Stimulated activated memory B cell treated with anti-CD40 and anti-IgM and Interleukin-4, amounts not matched to agents 10 μg/mL and 1 μg/mL and 100 μg/mL, for 72 hours (primary cell): ENCODE data around the gene SULT1A1.
"Not testable (repeated sequence)": the region's sequence is repeated elsewhere in the genome, so short reads cannot be mapped to it uniquely, and the experiment has no call there.

Experiments used
- ATAC-seq: fragments of 150-1000 bp; cut with Tn5 transposase; 2 replicates; pipeline ENCODE4 v1.10.0; 2021
- H3K27ac Mint-ChIP-seq: one replicate; pipeline ENCODE4 v1.8.0; 2022; ENCODE audit warnings: mild to moderate bottlenecking, mixed read lengths
- H3K27me3 Mint-ChIP-seq: one replicate; pipeline ENCODE4 v1.8.0; 2022; ENCODE audit warnings: mixed read lengths
- H3K36me3 Mint-ChIP-seq: one replicate; pipeline ENCODE4 v1.8.0; 2022; ENCODE audit warnings: mixed read lengths
- H3K4me1 Mint-ChIP-seq: one replicate; pipeline ENCODE4 v1.8.0; 2022; ENCODE audit warnings: mixed read lengths
- H3K4me3 Mint-ChIP-seq: one replicate; pipeline ENCODE4 v1.8.0; 2022; ENCODE audit warnings: mild to moderate bottlenecking, moderate library complexity, mixed read lengths
- H3K9me3 Mint-ChIP-seq: one replicate; pipeline ENCODE4 v1.8.0; 2022; ENCODE audit warnings: mixed read lengths

The SULT1A1 gene

DNA sequence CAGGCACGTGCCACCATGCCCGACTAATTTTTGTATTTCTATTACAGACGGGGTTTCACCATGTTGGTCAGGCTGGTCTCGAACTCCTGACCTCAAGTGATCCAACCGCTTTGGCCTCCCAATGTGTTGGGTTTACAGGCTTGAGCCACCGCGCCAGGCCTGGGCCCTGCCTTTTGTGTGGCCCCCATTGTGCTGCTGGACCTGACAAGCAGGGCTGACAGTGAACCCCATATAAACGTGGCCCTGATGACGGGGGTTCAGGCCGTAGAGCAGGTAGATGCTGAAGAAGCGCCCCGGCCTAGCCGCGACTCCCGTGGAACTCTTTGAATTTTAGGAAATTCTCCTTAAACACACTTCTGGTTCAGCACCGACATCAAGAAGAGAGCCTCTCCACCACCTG, 4.7 kb upstream of the SULT1A1 start:
- H3K4me3 Mint-ChIP-seq, H3K27me3 Mint-ChIP-seq, H3K27ac Mint-ChIP-seq, H3K9me3 Mint-ChIP-seq, ATAC-seq, H3K36me3 Mint-ChIP-seq: not testable (repeated sequence)
- H3K4me1 Mint-ChIP-seq, result peaks cover 19% of the 10 kb centered on the region

DNA sequence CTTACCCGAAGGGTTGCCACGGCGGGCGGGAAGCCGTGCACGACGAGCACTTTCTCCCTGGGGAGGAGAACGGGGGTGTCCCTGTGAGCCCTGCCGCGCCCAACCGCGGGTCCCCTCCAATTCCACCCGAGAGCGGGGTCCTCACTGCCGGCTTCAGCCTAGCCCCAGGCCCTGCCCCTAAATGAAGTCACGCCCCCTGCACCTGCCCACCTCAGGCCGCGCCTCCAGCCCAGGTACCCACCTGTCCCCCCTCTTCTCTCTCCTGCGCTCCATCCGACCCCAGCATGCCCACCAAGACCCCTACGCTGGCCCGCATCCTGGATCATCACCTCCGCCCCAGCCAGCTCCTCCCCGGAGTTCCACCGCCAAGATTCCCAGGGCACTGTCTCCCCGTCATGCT, 4.1 kb upstream of the SULT1A1 start:
- H3K4me3 Mint-ChIP-seq, H3K27ac Mint-ChIP-seq, H3K27me3 Mint-ChIP-seq, H3K9me3 Mint-ChIP-seq, H3K36me3 Mint-ChIP-seq: not testable (repeated sequence)
- peak; percentile 18 for ATAC-seq
- H3K4me1 Mint-ChIP-seq, result peaks cover 24% of the 10 kb centered on the region

DNA sequence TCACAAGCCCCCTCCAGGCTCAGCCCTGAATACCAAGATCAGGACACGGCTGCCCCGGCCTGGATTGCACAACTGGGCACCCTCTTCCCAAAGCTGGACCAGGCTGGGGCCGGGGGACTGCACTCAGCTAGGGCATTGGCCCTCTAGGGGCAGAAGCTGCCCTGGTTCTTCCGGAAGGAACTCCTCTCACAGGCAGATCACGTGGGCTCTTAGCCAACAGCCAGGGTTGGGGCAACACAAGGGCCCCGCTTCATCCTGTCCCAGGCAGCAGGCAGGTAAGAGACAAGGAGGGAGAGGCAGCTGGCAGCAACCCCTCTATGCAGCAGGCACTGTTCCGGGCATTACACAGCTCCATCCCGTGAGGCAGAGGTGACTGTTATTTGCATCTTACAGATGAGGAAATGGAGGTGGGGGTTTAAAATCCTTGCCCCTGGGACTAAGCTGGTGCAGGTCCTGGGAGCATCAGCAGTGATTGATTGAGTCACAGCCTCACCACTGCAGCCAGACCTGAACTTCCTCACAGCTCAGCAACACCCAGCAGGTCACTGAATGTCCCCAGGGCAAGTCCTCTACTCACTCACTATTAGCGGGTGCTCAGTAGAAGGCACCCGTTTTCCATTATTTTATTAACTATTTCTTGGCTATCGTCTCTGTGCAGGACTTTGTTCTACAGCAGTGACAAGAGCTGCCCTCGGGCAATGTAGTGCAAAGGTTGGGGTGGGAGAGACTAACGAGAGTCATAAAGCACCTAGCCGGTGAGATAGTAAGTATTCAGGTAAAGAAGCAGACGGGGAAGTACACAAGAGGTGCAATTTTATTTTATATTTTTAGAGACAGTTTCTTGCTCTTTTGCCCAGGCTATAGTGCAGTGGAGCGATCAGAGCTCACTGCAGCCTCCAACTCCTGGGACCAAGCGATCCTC, 2.8 kb upstream of the SULT1A1 start:
- H3K27ac Mint-ChIP-seq, H3K4me3 Mint-ChIP-seq, H3K9me3 Mint-ChIP-seq, H3K36me3 Mint-ChIP-seq, H3K27me3 Mint-ChIP-seq: not testable (repeated sequence)
- H3K4me1 Mint-ChIP-seq, result peaks cover 18% of the 10 kb centered on the region
- ATAC-seq, result peak; percentile 90

DNA sequence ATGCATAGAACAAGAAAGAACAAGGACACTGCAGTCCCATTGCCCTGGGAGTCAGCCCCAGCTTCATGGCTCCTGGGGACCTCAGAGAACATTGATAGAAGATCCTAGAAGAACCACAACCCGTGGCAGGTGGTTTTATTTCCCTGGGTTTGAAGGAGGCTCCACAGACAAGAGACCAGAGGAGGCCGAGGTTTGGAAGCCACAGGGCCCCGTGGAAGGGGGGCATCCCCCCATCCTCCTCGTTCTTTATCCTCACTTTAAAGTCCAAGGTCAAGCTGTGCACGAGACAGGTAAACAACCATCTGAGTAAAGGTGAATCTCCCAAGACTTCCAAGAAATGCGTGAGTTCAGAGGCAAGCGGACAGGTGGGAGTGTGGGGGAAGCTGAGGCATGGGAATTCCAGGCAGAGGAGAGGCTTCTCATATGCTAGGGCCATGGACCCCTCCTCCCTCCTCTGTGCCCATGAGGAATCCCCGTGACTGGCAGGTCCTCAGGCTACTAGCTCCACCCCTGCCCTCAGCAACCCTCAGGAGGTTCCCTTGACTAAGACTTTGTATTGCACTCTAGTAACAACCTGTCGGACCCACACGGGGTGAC, 849 bp upstream of the SULT1A1 start:
- Mint-ChIP-seq H3K27me3 (no peaks in the 10 kb centered on the region), H3K9me3 (no peaks in the 10 kb centered on the region), H3K27ac (peak overlapping the region; percentile 72), H3K4me1 (peaks cover 9% of the 10 kb centered on the region), H3K36me3 (no peaks in the 10 kb centered on the region), H3K4me3 (no peak overlapping the region)
- no peak for ATAC-seq

DNA sequence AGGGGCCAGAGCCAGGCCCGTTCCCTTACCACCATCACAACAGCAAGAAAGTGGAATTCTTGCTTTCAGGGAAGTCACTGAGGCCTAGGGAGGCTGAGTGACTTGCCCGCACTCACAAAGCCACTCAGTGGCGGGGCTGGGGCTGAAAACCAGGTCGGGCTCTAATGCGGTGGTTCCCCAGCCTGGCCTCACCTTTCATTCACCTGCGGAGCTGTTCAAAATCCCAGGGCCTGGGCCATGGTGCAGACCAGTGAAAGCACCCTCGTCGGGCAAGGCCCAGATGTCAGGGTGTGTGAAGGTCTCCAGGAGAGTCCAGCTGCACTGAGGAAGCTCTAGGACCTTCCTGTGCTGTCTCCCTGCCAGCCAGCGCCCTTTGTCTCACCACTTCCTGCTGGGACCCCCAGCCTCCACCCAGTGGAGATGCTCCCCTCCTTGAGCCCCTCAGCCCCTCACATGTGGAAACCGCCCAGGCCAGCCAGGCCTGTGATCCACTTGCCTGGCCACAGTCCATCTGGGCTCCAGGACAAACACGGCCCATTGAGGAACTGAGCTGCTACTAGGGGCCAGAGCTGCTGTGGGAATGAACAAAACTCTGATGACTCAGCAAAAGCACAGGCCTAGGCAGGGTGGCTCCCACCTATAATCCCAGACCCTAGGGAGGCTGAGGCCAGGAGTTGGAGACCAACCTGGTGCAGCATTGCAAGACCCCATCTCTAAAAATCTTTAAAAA, 812 bp downstream of the SULT1A1 start:
- H3K27me3 Mint-ChIP-seq, H3K9me3 Mint-ChIP-seq, H3K4me1 Mint-ChIP-seq, H3K36me3 Mint-ChIP-seq, H3K4me3 Mint-ChIP-seq, H3K27ac Mint-ChIP-seq, ATAC-seq: not testable (repeated sequence)

DNA sequence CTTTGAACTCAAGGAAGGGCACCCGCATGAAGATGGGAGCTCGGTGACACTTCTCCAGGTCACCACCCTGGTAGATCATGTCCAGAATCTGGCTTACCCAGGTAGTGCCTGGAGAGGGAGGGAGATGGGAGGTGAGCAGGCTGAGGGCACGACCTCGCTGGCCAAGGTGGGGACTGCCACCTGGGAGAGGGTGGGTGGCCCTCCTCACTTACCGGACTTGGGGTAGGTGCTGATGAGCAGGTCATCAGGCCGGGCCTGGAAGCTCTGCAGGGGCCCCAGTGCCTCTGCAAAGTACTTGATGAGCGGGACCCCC, 1.4 kb downstream of the SULT1A1 start:
- H3K27me3 Mint-ChIP-seq, H3K36me3 Mint-ChIP-seq, H3K4me3 Mint-ChIP-seq, ATAC-seq, H3K27ac Mint-ChIP-seq, H3K9me3 Mint-ChIP-seq, H3K4me1 Mint-ChIP-seq: not testable (repeated sequence)

DNA sequence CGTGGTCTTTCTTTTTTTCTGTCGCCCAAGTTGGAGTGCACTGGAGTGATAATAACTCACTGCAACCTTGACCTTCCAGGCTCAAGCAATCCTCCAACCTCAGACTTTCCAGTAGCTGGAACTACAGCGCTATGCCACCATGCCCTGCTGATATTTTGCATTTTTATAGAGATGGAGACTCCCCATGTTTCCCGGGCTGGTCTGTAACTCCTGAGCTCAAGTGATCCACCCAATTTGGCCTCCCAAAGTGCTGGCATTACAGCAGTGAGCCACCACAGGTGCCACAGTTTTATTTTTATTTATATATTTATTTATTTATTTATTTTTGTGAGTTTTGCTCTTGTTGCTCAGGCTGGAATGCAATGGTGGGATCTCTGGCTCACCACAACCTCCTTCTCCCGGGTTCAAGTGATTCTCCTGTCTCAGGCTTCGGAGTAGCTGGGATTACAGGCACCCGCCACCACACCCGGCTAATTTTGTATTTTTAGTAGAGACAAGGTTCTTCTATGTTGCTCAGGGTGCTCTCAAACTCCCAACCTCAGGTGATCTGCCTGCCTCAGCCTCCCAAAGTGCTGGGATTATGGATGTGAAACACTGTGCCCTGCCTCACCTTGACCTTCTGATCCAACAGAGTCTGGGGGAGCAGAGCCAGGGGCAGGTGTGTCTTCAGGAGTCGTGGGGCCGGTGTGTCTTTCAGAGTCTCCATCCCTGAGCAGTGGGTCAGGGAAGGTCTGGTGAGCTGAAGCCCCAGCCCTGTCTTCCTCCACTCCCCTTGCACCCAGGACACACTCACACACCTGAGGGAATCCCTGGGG, 2.0 kb downstream of the SULT1A1 start:
- not testable (repeated sequence) for ATAC-seq, H3K27ac Mint-ChIP-seq, H3K36me3 Mint-ChIP-seq, H3K4me1 Mint-ChIP-seq, H3K4me3 Mint-ChIP-seq, H3K9me3 Mint-ChIP-seq, H3K27me3 Mint-ChIP-seq

DNA sequence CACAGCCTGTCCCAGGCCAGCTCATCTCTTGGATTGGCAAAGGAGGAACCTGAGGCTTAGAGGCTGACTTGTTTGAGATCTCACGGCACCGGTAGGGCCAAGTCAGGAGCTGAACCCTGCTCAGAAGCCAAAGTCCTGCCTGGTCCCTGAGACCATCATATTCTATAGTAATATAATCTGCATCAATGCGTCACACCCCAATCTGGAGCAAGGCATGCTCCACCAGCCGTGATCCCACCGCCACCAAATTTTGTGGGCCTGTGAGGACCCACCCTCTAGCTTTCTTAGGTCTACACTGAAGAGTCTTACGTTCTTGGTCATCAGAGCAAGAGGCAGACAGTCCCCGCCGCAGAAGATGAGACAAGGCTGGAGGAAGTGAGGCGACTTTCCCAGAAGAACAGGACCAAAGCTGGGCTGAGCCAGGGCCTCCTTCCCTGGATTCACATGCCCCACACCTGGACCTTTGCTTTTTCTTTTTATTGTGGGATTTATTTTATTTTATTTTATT, 2.7 kb downstream of the SULT1A1 start:
- Mint-ChIP-seq H3K4me3 (no peak overlapping the region), H3K27me3 (no peaks in the 10 kb centered on the region), H3K4me1 (peaks cover 5% of the 10 kb centered on the region), H3K9me3 (no peaks in the 10 kb centered on the region), H3K36me3 (no peaks in the 10 kb centered on the region), H3K27ac (no peak overlapping the region)
- ATAC-seq, result no peak

DNA sequence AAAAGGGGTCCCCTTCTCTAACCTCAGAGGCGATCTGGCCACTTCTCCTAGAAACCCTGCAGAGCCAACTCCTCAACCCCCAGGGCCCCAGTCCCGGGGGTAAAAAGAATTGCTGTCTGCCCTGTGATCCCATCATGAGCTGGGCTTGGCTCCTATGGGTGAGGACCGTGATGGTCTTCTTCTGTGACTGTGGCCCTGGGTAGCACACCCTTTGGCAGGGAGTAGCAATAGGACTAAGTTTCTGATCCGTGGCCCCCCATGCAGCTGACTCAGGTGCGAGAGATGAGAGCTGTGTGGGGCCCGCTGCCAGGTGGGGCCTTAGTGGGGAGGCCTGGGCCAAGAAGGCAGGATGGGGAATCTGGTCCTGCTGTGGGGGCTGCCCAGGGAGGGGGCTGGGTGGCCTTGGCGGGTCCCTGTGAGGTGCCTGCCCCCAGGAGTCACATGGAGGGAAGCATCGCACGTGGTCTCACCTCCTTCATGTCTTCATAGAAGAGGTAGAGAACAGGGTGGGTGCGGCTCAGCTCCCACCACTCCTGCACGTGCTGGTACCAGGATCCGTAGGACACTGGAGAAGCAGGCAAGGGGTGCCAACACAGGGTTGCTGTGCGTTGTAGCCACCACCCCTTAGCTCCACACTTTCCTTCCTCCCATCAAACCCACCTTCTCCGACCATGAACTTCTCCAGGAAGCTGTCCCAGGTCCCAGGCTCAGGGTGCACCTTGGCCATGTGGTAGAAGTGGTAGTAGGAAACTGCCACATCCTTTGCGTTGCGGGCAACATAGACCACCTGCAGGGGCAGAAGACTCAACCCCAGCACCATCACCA, 3.3 kb downstream of the SULT1A1 start:
- Mint-ChIP-seq H3K36me3 (no peaks in the 10 kb centered on the region), H3K4me3 (no peak overlapping the region), H3K27ac (no peak overlapping the region), H3K27me3 (no peaks in the 10 kb centered on the region), H3K4me1 (peaks cover 5% of the 10 kb centered on the region), H3K9me3 (no peaks in the 10 kb centered on the region)
- no peak for ATAC-seq

DNA sequence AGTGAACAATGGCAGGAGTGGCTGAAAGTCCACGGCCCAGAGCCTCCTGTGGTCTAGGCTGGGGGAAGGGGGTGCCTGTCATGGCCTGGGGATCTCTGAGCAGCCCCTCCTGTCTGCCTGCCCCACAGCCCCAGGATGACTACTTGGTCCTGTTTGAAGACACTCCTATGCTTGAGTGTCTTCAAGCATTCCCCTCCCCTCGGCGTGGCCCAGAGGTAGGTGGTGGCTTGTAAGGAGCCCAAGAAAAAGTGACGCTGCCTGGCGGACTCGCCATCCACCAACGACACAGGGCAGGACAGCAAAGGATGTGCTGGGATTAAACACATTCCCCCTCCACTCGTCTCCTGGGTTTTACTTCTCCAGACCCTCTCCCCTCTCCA, 5.7 kb downstream of the SULT1A1 start:
- Mint-ChIP-seq H3K9me3 (no peaks in the 10 kb centered on the region), H3K36me3 (no peaks in the 10 kb centered on the region), H3K4me1 (peaks cover under 1% of the 10 kb centered on the region), H3K27ac (no peak overlapping the region), H3K27me3 (no peaks in the 10 kb centered on the region), H3K4me3 (no peak overlapping the region)
- no peak for ATAC-seq

DNA sequence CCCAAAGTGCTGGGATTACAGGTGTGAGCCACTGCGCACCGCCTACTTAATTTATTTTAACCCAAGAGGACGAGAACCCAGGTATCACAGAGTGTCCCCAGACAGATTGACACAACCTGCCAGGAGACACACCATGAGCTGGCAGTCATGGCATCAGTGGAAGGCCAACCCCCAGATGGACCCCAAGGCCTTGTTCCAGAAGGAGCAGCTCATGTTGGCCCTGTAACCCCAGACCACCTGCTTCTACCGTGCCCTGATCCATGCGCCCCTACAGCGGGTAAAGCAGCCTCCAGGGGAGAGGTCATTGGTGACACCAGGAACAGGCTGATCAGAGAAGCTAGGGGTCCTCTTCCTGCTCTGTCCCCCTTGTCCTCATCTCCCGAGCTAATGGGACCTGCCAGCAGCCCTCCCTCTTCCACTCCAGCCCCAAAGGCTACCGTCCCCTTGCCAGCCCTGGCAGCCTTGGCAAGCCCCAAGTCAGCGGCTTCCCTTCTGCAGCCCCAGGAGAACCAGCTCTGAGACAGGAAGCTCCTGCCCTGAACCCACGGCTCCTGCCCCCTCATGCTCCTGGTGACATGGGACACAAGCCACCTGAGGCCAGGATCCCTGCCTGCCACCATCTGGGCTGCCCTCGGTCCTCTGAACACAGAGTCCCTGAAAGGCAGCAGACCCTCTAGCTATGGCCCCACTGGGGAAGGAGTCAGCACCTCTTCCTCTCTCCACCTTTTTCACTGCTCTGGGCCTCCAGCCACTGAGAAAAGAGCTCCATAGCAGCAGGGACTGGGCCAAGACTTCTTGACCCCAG, 6.3 kb downstream of the SULT1A1 start:
- no peak overlapping the region for H3K27ac Mint-ChIP-seq
- no peaks in the 10 kb centered on the region for H3K4me1 Mint-ChIP-seq
- no peaks in the 10 kb centered on the region for H3K27me3 Mint-ChIP-seq
- no peaks in the 10 kb centered on the region for H3K36me3 Mint-ChIP-seq
- no peak overlapping the region for H3K4me3 Mint-ChIP-seq
- ATAC-seq, result no peak
- no peaks in the 10 kb centered on the region for H3K9me3 Mint-ChIP-seq

DNA sequence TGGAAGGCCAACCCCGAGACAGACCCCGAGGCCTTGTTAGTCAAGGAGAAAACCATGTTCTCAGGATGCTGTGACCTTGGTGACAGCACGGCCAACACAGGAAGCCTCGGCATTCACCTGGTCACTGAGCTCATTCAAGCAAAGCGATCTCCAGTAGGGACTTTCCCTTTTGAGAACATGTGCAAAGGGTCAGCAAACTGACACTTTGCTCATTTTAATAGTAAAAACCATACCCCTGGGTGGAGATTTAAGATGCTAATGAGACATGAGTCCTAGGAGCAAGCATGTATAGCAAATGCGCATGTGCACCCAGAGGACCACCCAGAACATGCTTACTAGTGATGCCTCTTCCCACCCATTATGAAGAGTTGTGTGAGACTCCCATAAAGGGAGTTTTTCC, 7.3 kb downstream of the SULT1A1 start:
- Mint-ChIP-seq H3K9me3 (no peaks in the 10 kb centered on the region), H3K4me1 (no peaks in the 10 kb centered on the region), H3K27me3 (peaks cover 2% of the 10 kb centered on the region), H3K27ac (no peak overlapping the region), H3K4me3 (no peak overlapping the region), H3K36me3 (no peaks in the 10 kb centered on the region)
- no peak for ATAC-seq

DNA sequence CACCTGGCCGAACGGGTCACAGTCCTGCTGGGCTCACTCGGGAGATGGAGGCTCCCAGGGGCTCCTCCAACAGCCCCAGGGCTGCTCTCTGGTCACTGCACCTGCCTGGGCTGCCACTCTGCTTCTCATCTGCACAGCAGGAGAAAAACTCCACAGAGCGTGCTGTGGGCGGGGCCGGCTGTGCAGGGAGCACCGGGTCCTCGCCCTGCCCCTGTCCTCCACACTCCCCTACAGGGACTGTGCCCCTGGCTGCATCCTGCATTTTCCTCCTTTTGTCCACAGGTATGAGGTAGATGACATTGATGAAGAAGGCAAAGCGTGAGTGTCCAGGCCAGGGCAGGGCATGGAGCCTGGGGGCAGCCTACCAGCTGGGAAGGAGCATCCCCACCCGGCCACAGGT, 7.8 kb downstream of the SULT1A1 start:
- not testable (repeated sequence) for H3K4me1 Mint-ChIP-seq, H3K27ac Mint-ChIP-seq, H3K9me3 Mint-ChIP-seq, H3K4me3 Mint-ChIP-seq, H3K36me3 Mint-ChIP-seq, ATAC-seq, H3K27me3 Mint-ChIP-seq

DNA sequence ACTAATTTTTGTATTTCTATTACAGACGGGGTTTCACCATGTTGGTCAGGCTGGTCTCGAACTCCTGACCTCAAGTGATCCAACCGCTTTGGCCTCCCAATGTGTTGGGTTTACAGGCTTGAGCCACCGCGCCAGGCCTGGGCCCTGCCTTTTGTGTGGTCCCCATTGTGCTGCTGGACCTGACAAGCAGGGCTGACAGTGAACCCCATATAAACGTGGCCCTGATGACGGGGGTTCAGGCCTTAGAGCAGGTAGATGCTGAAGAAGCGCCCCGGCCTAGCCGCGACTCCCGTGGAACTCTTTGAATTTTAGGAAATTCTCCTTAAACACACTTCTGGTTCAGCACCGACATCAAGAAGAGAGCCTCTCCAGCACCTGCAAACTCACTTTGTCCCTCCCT, 8.3 kb downstream of the SULT1A1 start:
- H3K9me3 Mint-ChIP-seq, H3K4me3 Mint-ChIP-seq, H3K4me1 Mint-ChIP-seq, ATAC-seq, H3K36me3 Mint-ChIP-seq, H3K27ac Mint-ChIP-seq: not testable (repeated sequence)
- H3K27me3 Mint-ChIP-seq, result peaks cover 11% of the 10 kb centered on the region
